ENCODE data around the gene AKR1D1. TPM values are rescaled to one million over a fixed set of nuclear protein-coding genes. Genes with fewer than 3 reads are reported as not detected.

Gene AKR1D1
- total and polyA plus RNA-seq, 10 of the 15 experiments (the other 5 are each of a cell fraction or from before 2014, with no cell fraction given): 0.09 to 0.34 TPM; not detected in 8

DNA sequence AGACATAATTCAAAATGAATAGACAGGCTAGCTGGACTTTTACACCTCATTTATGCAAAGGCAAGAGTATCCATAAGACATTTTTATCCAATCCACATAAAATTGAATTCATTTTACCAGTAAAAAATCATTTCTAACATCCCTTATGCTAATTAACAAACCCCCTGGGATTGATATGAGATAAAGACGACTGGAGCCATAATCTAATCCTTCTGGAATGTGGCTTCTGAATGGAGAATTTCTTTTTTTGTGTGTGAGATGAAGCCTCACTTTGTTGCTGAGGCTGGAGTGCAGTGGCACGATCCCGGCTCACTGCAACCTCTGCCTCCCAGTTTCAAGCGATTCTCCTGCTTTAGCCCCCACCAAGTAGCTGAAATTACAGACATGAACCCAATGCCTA is 90.4 kb downstream of the AKR1D1 start:
- 34% methylated on average over 4 of the region's 4 CpGs for whole genome bisulfite sequencing (ENCODE audit: insufficient coverage, insufficient replicate concordance, low lambda C conversion rate, missing lambda C conversion rate)
- Histone ChIP-seq H3K4me2 (ENCODE audit: control insufficient read depth, insufficient read depth) (no peak overlapping the region), H3K79me2 (ENCODE audit: control insufficient read depth, insufficient read depth, low read length) (no peaks in the 10 kb centered on the region), H3K9me3 (replicated peaks; ENCODE audit: control insufficient read depth, insufficient read depth, low read length) (peaks cover 11% of the 10 kb centered on the region), H3K4me3 (no peak overlapping the region), H3K4me1 (ENCODE audit: control insufficient read depth, insufficient read depth, low read length) (peaks cover 19% of the 10 kb centered on the region), H2AFZ (ENCODE audit: control insufficient read depth, low read depth, low read length) (no peak overlapping the region), H3K36me3 (ENCODE audit: control insufficient read depth in 2 of 2, insufficient read depth in 2 of 2, low read length in 1 of 2) (no peaks in the 10 kb centered on the region), H3K27me3 (replicated peaks in 1 of 2; ENCODE audit: control insufficient read depth in 2 of 2, insufficient read depth in 2 of 2, low read length in 1 of 2) (no peaks in the 10 kb centered on the region), H4K20me1 (ENCODE audit: control insufficient read depth, insufficient read depth) (no peaks in the 10 kb centered on the region), H3K9ac (ENCODE audit: control insufficient read depth, insufficient read depth, low read length) (no peak overlapping the region), H3K27ac (ENCODE audit: control insufficient read depth, insufficient read depth) (no peak overlapping the region)
- no peak for ATAC-seq
- DNase-seq (ENCODE audit: low read depth, low spot score): no peak
- intact Hi-C loops (cut with micrococcal nuclease; ENCODE audit: unreplicated experiment): loop anchor here (10.0 kb wide), 1 partner anchor 378 kb away; no protein-coding TSS in a partner anchor
- RAD21 ChIA-PET (ENCODE audit: unreplicated experiment): interaction anchor here (0.6 to 1.6 kb wide), 2 partner anchors 13 to 572 kb away, joined by 3 to 5 read pairs; no protein-coding TSS in a partner anchor
- no peak for FAIRE-seq
- POLR2A ChIA-PET: no interaction called here
- BruUV-seq (replicated peaks): no TSS peak
- CTCF ChIA-PET: interaction anchor here (0.6 to 2.3 kb wide), 6 partner anchors 19 to 572 kb away, joined by 3 to 14 read pairs (median 4); no protein-coding TSS in a partner anchor
- in situ Hi-C loops (cut with MboI): no loop called here
- SMC1A ChIA-PET (ENCODE audit: uncharacterized antibody, unreplicated experiment): interaction anchor here (0.6 to 1.7 kb wide), 6 partner anchors 14 to 822 kb away, joined by 3 to 5 read pairs (median 3); no protein-coding TSS in a partner anchor
- no peak for TF ChIP-seq NR2F1 (conservative IDR thresholded peaks at IDR 0.05)
- TF ChIP-seq MEF2A (IDR thresholded peaks at IDR 0.05; ENCODE audit: insufficient read depth, low read depth, low read length): no peak
- TF ChIP-seq SMAD1 (IDR thresholded peaks at IDR 0.05; ENCODE audit: low read depth, partially characterized antibody): no peak
- TF ChIP-seq TBL1XR1 (IDR thresholded peaks at IDR 0.05; ENCODE audit: low read depth, low read length): no peak

DNA sequence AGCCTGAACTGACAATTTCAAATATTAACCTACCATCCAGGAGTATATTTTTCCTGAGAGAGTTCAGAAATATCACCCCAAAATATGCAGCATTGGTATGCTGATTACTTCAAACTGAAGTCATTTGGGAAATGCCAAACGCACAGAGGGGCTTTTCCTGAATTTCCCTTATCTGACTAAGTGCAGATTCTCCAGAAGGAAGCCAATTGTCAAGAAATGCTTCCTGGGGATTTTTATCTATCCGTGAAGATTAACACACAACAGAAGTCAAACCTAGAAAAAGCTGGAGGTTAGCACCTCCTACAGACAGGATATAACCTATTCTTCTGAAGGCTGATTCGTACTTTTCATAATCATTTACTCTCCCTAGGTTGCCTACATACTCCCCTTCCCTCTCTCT is 91.0 kb downstream of the AKR1D1 start:
- no peaks in the 10 kb centered on the region for H4K20me1 ChIP-seq (ENCODE audit: control insufficient read depth, insufficient read depth)
- WGBS (ENCODE audit: insufficient coverage, insufficient replicate concordance, low lambda C conversion rate, missing lambda C conversion rate): 4% methylated on average over 3 of the region's 3 CpGs
- peaks cover 11% of the 10 kb centered on the region for H3K9me3 ChIP-seq (replicated peaks; ENCODE audit: control insufficient read depth, insufficient read depth, low read length)
- intact Hi-C loops (cut with micrococcal nuclease; ENCODE audit: unreplicated experiment): loop anchor here (10.0 kb wide), 1 partner anchor 378 kb away; no protein-coding TSS in a partner anchor
- DNase-seq (ENCODE audit: low read depth, low spot score) (no peak), ATAC-seq (no peak), FAIRE-seq (no peak)
- in situ Hi-C loops (cut with MboI): no loop called here
- H3K79me2 ChIP-seq (ENCODE audit: control insufficient read depth, insufficient read depth, low read length): no peaks in the 10 kb centered on the region
- H3K4me1 ChIP-seq (ENCODE audit: control insufficient read depth, insufficient read depth, low read length): peaks cover 15% of the 10 kb centered on the region
- no peaks in the 10 kb centered on the region for H3K36me3 ChIP-seq (ENCODE audit: control insufficient read depth in 2 of 2, insufficient read depth in 2 of 2, low read length in 1 of 2)
- ChIA-PET SMC1A (ENCODE audit: uncharacterized antibody, unreplicated experiment) (no interaction called here), CTCF (interaction anchor here (1.5 to 2.3 kb wide), 2 partner anchors 261 to 571 kb away, joined by 3 to 14 read pairs; no protein-coding TSS in a partner anchor), RAD21 (ENCODE audit: unreplicated experiment) (no interaction called here), POLR2A (no interaction called here)
- H2AFZ ChIP-seq (ENCODE audit: control insufficient read depth, low read depth, low read length): no peak overlapping the region
- no peak overlapping the region for H3K9ac ChIP-seq (ENCODE audit: control insufficient read depth, insufficient read depth, low read length)
- no peak overlapping the region for H3K4me3 ChIP-seq
- no peak overlapping the region for H3K27ac ChIP-seq (ENCODE audit: control insufficient read depth, insufficient read depth)
- no peak overlapping the region for H3K4me2 ChIP-seq (ENCODE audit: control insufficient read depth, insufficient read depth)
- no TSS peak for BruUV-seq (replicated peaks)
- H3K27me3 ChIP-seq (replicated peaks in 1 of 2; ENCODE audit: control insufficient read depth in 2 of 2, insufficient read depth in 2 of 2, low read length in 1 of 2): no peaks in the 10 kb centered on the region
- TF ChIP-seq JUND (IDR thresholded peaks at IDR 0.05; ENCODE audit: low read depth, low read length) (no peak), RB1 (IDR thresholded peaks at IDR 0.05; ENCODE audit: borderline replicate concordance) (no peak), HDGF (IDR thresholded peaks at IDR 0.05) (no peak), SP1 (IDR thresholded peaks at IDR 0.05; ENCODE audit: low read depth, low read length) (no peak), MYC (IDR thresholded peaks at IDR 0.05; ENCODE audit: insufficient read depth, insufficient read length, insufficient replicate concordance, low read length, severe bottlenecking) (no peak), ZSCAN29 (IDR thresholded peaks at IDR 0.05) (no peak), PRDM15 (CRISPR knock-in tag; IDR thresholded peaks at IDR 0.05) (no peak), SUPT20H (IDR thresholded peaks at IDR 0.05; ENCODE audit: borderline replicate concordance, control insufficient read depth, low read depth, low read length) (no peak), BACH1 (IDR thresholded peaks at IDR 0.05; ENCODE audit: borderline replicate concordance) (no peak), BMI1 (IDR thresholded peaks at IDR 0.05; ENCODE audit: borderline replicate concordance) (no peak), NR2F1 (conservative IDR thresholded peaks at IDR 0.05) (no peak), IKZF1 (conservative IDR thresholded peaks at IDR 0.05) (no peak), TCF12 (IDR thresholded peaks at IDR 0.05; ENCODE audit: low read depth, low read length) (no peak)

Data from GM12878 (cell line).